ENCODE results near the gene PRELP.

DNA sequence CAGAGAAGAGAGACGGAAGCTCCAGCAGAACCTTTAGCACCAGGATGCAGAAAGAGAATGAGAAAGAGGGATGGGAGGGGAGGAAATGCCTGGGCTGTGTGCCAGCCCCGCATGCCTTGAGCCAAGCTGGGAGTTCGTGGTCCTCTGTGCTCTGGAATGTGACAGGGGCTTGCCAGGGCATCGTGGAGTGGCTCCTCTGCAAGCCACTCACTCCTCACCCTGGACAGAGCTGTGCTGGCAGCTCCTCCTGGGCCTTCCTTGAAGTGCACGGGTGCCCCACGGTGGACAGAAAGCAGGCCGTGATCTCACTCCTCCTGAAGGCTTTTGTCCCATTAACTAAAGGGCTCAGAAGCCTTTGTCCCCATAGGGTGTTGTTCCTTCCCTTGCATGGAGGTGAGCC, 34.8 kb upstream of the PRELP start:
- TF ChIP-seq, protein P1, sequence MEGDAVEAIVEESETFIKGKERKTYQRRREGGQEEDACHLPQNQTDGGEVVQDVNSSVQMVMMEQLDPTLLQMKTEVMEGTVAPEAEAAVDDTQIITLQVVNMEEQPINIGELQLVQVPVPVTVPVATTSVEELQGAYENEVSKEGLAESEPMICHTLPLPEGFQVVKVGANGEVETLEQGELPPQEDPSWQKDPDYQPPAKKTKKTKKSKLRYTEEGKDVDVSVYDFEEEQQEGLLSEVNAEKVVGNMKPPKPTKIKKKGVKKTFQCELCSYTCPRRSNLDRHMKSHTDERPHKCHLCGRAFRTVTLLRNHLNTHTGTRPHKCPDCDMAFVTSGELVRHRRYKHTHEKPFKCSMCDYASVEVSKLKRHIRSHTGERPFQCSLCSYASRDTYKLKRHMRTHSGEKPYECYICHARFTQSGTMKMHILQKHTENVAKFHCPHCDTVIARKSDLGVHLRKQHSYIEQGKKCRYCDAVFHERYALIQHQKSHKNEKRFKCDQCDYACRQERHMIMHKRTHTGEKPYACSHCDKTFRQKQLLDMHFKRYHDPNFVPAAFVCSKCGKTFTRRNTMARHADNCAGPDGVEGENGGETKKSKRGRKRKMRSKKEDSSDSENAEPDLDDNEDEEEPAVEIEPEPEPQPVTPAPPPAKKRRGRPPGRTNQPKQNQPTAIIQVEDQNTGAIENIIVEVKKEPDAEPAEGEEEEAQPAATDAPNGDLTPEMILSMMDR (IDR thresholded peaks at IDR 0.05): no peak
- no peak for TF ChIP-seq EZH2 (IDR thresholded peaks at IDR 0.05; ENCODE audit: borderline replicate concordance, insufficient read depth, low read depth, low read length, poor library complexity, severe bottlenecking)

Data from B cell (primary cell).